ENCODE data around the gene MYH3.

DNA sequence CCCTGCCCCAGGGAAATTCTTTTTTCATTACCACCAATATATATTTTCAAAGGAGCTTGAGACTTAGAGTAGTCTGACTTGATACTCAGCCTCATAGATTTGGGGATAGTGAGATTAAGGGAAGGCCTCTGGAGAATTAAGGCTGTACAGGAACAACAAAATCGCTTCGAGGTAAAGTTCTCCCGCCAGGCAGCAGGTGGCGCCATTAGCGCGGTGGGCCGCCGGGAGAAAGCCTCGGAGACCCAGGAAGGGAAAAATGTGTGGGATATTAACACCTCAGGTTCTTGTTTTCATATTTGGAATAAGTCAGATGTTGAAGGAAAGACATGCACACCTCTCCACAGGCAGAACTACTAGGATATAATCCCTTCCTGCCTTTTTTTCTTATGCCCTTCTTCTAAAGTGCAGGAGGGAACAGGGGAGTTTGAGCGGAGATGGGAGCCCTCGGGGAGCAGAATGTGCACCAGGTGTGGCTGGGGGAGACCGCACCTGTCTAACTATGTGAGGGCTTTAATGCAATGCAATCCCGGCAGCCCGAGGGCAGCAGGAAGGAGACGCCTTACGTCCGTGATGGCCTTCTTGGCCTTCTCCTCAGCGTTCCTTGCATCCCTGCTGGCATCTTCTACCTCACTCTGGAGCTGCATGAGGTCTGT is 25.9 kb downstream of the MYH3 start:
- TF ChIP-seq, protein P1, sequence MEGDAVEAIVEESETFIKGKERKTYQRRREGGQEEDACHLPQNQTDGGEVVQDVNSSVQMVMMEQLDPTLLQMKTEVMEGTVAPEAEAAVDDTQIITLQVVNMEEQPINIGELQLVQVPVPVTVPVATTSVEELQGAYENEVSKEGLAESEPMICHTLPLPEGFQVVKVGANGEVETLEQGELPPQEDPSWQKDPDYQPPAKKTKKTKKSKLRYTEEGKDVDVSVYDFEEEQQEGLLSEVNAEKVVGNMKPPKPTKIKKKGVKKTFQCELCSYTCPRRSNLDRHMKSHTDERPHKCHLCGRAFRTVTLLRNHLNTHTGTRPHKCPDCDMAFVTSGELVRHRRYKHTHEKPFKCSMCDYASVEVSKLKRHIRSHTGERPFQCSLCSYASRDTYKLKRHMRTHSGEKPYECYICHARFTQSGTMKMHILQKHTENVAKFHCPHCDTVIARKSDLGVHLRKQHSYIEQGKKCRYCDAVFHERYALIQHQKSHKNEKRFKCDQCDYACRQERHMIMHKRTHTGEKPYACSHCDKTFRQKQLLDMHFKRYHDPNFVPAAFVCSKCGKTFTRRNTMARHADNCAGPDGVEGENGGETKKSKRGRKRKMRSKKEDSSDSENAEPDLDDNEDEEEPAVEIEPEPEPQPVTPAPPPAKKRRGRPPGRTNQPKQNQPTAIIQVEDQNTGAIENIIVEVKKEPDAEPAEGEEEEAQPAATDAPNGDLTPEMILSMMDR (IDR thresholded peaks at IDR 0.05 in 2 of 3, conservative IDR thresholded peaks at IDR 0.05 in 1 of 3; ENCODE audit: control insufficient read depth in 2 of 3, extremely low read depth in 1 of 3, insufficient read depth in 1 of 3, low read depth in 3 of 3, low read length in 3 of 3) = peak; percentile 66 to 92 (median 89)
- no peak for TF ChIP-seq BCL11A (IDR thresholded peaks at IDR 0.05; ENCODE audit: low read depth, low read length)
- TF ChIP-seq NFIC (IDR thresholded peaks at IDR 0.05; ENCODE audit: low read depth, low read length) = no peak
- no peak for TF ChIP-seq POLR2AphosphoS5 (IDR thresholded peaks at IDR 0.05; ENCODE audit: low read length)
- TF ChIP-seq, protein P2, sequence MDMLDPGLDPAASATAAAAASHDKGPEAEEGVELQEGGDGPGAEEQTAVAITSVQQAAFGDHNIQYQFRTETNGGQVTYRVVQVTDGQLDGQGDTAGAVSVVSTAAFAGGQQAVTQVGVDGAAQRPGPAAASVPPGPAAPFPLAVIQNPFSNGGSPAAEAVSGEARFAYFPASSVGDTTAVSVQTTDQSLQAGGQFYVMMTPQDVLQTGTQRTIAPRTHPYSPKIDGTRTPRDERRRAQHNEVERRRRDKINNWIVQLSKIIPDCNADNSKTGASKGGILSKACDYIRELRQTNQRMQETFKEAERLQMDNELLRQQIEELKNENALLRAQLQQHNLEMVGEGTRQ (IDR thresholded peaks at IDR 0.05; ENCODE audit: borderline replicate concordance, low read depth, low read length) = no peak
- TF ChIP-seq, protein P3, sequence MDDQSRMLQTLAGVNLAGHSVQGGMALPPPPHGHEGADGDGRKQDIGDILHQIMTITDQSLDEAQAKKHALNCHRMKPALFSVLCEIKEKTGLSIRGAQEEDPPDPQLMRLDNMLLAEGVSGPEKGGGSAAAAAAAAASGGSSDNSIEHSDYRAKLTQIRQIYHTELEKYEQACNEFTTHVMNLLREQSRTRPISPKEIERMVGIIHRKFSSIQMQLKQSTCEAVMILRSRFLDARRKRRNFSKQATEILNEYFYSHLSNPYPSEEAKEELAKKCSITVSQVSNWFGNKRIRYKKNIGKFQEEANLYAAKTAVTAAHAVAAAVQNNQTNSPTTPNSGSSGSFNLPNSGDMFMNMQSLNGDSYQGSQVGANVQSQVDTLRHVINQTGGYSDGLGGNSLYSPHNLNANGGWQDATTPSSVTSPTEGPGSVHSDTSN (IDR thresholded peaks at IDR 0.05; ENCODE audit: insufficient replicate concordance, low read depth, low read length) = no peak
- no peak for TF ChIP-seq ATF7 (IDR thresholded peaks at IDR 0.05; ENCODE audit: low read depth)
- TF ChIP-seq, protein P4, sequence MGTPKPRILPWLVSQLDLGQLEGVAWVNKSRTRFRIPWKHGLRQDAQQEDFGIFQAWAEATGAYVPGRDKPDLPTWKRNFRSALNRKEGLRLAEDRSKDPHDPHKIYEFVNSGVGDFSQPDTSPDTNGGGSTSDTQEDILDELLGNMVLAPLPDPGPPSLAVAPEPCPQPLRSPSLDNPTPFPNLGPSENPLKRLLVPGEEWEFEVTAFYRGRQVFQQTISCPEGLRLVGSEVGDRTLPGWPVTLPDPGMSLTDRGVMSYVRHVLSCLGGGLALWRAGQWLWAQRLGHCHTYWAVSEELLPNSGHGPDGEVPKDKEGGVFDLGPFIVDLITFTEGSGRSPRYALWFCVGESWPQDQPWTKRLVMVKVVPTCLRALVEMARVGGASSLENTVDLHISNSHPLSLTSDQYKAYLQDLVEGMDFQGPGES (IDR thresholded peaks at IDR 0.05) = no peak
- no peak for TF ChIP-seq DPF2 (IDR thresholded peaks at IDR 0.05)
- no peak for TF ChIP-seq POLR2A (IDR thresholded peaks at IDR 0.05; ENCODE audit: low read depth, low read length)
- no peak for TF ChIP-seq EGR1 (IDR thresholded peaks at IDR 0.05; ENCODE audit: borderline replicate concordance in 1 of 2, low read depth in 2 of 2, low read length in 2 of 2)
- no peak for TF ChIP-seq FOS (IDR thresholded peaks at IDR 0.05; ENCODE audit: borderline replicate concordance, extremely low read depth, insufficient read length)
- no peak for TF ChIP-seq NR2C2 (IDR thresholded peaks at IDR 0.05; ENCODE audit: borderline replicate concordance, control insufficient read depth, insufficient read length, low read depth)

Data from GM12878 (cell line).